ENCODE results near the gene DHX9.

DHX9 gene

GRCh38 chr1:182851825-182852224, 12.7 kb downstream of the DHX9 start:
- TF ChIP-seq, protein P1, sequence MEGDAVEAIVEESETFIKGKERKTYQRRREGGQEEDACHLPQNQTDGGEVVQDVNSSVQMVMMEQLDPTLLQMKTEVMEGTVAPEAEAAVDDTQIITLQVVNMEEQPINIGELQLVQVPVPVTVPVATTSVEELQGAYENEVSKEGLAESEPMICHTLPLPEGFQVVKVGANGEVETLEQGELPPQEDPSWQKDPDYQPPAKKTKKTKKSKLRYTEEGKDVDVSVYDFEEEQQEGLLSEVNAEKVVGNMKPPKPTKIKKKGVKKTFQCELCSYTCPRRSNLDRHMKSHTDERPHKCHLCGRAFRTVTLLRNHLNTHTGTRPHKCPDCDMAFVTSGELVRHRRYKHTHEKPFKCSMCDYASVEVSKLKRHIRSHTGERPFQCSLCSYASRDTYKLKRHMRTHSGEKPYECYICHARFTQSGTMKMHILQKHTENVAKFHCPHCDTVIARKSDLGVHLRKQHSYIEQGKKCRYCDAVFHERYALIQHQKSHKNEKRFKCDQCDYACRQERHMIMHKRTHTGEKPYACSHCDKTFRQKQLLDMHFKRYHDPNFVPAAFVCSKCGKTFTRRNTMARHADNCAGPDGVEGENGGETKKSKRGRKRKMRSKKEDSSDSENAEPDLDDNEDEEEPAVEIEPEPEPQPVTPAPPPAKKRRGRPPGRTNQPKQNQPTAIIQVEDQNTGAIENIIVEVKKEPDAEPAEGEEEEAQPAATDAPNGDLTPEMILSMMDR (IDR thresholded peaks at IDR 0.05; ENCODE audit: insufficient read depth, low read length, poor library complexity, severe bottlenecking): no peak
- no peak for DNase-seq (ENCODE audit: extremely low read depth, insufficient read length)
- H3K4me3 ChIP-seq (replicated peaks; ENCODE audit: low read depth, low read length): no peak overlapping the region
- H3K27me3 ChIP-seq (replicated peaks; ENCODE audit: control insufficient read depth, insufficient read depth, low read length): no peaks in the 10 kb centered on the region
- H3K36me3 ChIP-seq (ENCODE audit: control insufficient read depth, insufficient read depth, low read length): peaks cover 15% of the 10 kb centered on the region

DNA sequence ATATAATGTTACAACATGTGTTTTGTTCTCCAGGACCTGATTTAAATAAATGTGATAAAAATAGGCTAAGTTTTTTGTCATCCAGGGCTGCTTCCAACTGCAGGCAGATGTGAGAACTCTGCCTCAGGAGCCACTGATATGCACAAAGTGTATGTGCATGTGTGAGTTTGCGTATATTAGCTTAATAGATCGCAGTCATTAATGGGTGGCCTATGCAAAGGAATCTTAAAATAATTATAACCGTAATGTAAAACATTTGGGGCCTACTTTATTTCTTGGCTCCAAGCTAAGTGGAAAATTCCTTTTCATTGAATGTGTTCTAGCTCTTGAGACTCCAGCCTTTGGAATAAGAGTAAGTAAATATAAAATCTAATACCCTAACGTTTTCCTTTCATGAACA, 16.8 kb downstream of the DHX9 start:
- Histone ChIP-seq H3K36me3 (ENCODE audit: control insufficient read depth, insufficient read depth, low read length) (peaks cover 18% of the 10 kb centered on the region), H3K4me3 (replicated peaks; ENCODE audit: low read depth, low read length) (no peak overlapping the region), H3K27me3 (replicated peaks; ENCODE audit: control insufficient read depth, insufficient read depth, low read length) (no peaks in the 10 kb centered on the region)
- TF ChIP-seq, protein P1 (IDR thresholded peaks at IDR 0.05; ENCODE audit: insufficient read depth, low read length, poor library complexity, severe bottlenecking): no peak
- no peak for DNase-seq (ENCODE audit: extremely low read depth, insufficient read length)

DNA sequence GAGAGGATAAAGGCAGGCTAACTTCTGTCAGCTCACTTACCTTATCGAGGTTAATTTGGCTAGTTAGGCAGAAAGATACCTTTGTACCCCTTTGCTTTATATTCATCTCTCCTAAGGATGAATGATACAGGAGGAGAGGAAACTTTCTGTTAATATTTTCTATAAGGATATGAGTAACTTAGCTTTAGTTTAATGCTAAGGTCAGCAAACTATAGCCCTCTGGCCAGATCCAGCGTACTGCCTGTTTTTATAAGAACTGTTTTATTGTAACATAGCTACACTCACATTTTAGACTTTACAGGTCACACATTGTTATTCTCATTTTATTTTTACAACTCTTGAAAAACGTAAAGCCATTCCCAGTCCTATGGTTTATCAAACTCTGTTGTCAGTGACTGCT, 18.1 kb downstream of the DHX9 start:
- Histone ChIP-seq H3K4me3 (replicated peaks; ENCODE audit: low read depth, low read length) (no peak overlapping the region), H3K27me3 (replicated peaks; ENCODE audit: control insufficient read depth, insufficient read depth, low read length) (no peaks in the 10 kb centered on the region)

GRCh38 chr1:182860658-182861057, 21.5 kb downstream of the DHX9 start:
- Histone ChIP-seq H3K4me3 (replicated peaks; ENCODE audit: low read depth, low read length) (no peak overlapping the region), H3K36me3 (ENCODE audit: control insufficient read depth, insufficient read depth, low read length) (peaks cover 17% of the 10 kb centered on the region), H3K27me3 (replicated peaks; ENCODE audit: control insufficient read depth, insufficient read depth, low read length) (no peaks in the 10 kb centered on the region)
- no peak for DNase-seq (ENCODE audit: extremely low read depth, insufficient read length)
- TF ChIP-seq, protein P1 (IDR thresholded peaks at IDR 0.05; ENCODE audit: insufficient read depth, low read length, poor library complexity, severe bottlenecking): no peak

More for the DNA sequence above, 18.1 kb downstream of the DHX9 start:
- TF ChIP-seq, protein P1 (IDR thresholded peaks at IDR 0.05; ENCODE audit: insufficient read depth, low read length, poor library complexity, severe bottlenecking): no peak
- DNase-seq (ENCODE audit: extremely low read depth, insufficient read length): no peak
- H3K36me3 ChIP-seq (ENCODE audit: control insufficient read depth, insufficient read depth, low read length): peaks cover 19% of the 10 kb centered on the region

- no peak for DNase-seq (ENCODE audit: extremely low read depth, insufficient read length)
- Histone ChIP-seq H3K27me3 (replicated peaks; ENCODE audit: control insufficient read depth, insufficient read depth, low read length) (no peaks in the 10 kb centered on the region), H3K36me3 (ENCODE audit: control insufficient read depth, insufficient read depth, low read length) (peaks cover 17% of the 10 kb centered on the region), H3K4me3 (replicated peaks; ENCODE audit: low read depth, low read length) (no peak overlapping the region)
- TF ChIP-seq, protein P1 (IDR thresholded peaks at IDR 0.05; ENCODE audit: insufficient read depth, low read length, poor library complexity, severe bottlenecking): no peak
Measured at GRCh38 chr1:182861994-182862393, 22.8 kb downstream of the DHX9 start.

DNA sequence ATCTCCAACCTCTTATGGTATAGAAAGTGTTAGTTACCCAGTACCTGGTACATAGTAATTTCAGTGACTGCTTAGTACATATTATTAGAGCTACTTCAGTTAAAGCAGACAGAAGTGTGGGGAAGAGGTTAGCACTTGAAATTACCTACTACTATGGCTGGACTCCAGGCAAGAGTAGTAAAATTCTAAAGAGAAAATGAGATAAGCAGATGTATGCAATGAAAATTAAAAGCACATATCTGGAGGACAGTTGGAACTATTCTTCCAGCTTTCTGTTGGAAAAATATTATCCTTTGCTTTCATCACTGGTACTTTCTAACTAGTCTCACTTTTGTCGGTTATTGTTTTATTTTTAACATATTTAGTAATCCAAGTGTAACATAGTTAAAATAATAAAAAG, 23.7 kb downstream of the DHX9 start:
- peaks cover 15% of the 10 kb centered on the region for H3K36me3 ChIP-seq (ENCODE audit: control insufficient read depth, insufficient read depth, low read length)
- no peak for DNase-seq (ENCODE audit: extremely low read depth, insufficient read length)
- TF ChIP-seq, protein P1 (IDR thresholded peaks at IDR 0.05; ENCODE audit: insufficient read depth, low read length, poor library complexity, severe bottlenecking): no peak
- no peaks in the 10 kb centered on the region for H3K27me3 ChIP-seq (replicated peaks; ENCODE audit: control insufficient read depth, insufficient read depth, low read length)
- H3K4me3 ChIP-seq (replicated peaks; ENCODE audit: low read depth, low read length): no peak overlapping the region
